ENCODE measurements around the gene RBPJL.

RBPJL gene, protein sequence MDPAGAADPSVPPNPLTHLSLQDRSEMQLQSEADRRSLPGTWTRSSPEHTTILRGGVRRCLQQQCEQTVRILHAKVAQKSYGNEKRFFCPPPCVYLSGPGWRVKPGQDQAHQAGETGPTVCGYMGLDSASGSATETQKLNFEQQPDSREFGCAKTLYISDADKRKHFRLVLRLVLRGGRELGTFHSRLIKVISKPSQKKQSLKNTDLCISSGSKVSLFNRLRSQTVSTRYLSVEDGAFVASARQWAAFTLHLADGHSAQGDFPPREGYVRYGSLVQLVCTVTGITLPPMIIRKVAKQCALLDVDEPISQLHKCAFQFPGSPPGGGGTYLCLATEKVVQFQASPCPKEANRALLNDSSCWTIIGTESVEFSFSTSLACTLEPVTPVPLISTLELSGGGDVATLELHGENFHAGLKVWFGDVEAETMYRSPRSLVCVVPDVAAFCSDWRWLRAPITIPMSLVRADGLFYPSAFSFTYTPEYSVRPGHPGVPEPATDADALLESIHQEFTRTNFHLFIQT

DNA sequence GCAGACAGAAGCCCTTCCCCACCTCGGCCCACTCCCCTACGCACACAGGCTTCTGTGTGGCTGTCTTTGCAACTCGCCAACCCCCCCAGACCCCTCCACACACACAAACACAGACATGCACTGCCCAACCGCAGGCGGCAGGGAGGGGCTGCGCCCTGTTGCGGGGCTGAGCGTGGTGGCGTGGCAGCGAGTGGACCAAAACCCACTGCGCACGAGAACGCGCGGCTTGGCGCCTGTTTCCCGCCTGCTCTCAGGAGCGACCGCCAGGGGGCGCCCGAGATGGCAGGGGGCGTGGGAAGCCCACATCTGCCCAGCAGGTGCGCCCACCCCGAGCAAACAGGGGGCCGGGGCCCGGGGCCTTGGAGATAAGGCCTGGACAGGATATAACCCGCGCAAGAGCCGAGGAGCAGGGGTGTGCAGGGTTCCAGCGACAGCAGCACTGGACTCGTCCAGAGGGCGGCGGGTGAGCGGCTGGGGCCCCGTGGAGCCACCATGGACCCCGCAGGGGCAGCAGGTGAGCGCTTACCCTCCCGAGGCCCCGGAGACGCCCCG, at the start of gene RBPJL:
RBPJL (plus strand) TSS at position 410 of the 552 bp plus-strand sequence; CDS start at position 493, 83 bp downstream.
- DNase-seq (ENCODE audit: low spot score) = peak; percentile 23

DNA sequence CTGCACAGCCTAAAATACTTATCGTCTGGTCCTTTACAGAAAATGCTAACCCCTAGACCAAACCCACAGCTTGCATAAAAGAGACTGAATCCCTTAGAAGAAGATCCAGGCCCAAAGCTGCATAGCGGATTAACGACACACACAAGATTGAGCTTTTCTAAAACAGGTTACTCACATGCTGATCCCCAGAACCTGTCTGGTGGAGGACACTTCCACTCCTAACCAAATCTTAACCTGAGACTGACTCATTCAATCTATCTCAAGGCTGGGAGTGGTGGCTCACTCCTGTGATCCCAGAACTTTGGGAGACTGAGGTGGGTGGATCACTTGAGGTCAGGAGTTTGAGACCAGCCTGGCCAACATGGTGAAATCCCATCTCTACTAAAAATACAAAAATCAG, 49.5 kb upstream of the RBPJL start:
- no peak for DNase-seq (ENCODE audit: low spot score)

DNA sequence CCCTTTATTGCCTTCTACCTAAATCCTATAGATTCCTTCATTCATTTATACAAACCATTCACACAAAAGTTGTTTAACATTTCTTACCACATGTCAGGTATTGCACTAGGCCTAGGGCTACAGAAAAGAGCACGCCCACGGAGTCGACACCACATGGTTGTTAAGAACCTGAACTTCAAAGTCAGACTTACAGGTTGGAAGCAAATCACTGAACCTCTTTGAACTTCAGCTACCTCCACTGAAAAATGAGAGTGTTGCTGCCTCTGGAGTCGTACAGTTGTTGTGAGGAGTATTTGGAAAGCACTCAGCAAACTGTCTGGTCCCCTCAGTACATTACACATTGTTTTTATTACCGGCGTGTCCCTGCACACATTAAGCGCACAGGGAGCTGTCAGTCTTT, 48.9 kb upstream of the RBPJL start:
- DNase-seq (ENCODE audit: low spot score) = no peak

DNA sequence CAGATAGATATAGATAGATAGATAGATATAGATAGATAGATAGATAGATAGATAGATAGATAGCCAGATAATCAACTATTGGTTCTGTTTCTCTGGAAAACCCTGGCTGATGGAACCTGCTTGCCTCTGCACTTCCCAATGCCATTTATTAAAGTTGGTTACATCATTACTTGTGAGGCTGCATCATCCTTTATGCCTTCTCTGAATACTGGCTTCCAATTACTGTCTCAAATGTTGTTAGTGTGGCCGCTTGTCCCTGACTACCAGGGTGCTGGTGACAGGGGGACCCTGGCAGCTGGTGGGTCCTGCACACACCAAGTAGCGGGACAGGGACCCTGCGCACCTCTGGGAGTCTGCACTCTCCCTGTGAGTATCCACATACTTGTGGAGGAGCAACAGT, 48.4 kb upstream of the RBPJL start:
- no peak for DNase-seq (ENCODE audit: low spot score)

DNA sequence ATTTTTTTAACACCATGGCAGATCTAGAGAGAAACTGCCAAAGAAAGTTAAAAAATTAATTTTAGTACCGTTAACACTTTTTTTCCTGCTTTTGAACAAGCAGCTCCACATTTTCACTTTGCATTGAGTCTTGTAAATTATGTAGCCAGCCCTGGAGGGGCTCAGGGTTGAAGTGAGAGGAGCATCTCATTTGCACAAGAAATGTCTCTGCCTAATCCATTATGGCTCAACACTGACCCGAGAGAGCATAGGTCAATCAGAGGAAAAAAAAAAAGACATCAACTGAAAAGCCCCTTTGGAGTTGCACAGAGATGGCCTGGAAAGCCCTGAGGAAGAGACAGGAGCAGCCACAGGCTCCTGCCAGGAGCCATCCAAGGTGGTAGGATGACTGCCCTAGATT, 48.0 kb upstream of the RBPJL start:
- no peak for DNase-seq (ENCODE audit: low spot score)

DNA sequence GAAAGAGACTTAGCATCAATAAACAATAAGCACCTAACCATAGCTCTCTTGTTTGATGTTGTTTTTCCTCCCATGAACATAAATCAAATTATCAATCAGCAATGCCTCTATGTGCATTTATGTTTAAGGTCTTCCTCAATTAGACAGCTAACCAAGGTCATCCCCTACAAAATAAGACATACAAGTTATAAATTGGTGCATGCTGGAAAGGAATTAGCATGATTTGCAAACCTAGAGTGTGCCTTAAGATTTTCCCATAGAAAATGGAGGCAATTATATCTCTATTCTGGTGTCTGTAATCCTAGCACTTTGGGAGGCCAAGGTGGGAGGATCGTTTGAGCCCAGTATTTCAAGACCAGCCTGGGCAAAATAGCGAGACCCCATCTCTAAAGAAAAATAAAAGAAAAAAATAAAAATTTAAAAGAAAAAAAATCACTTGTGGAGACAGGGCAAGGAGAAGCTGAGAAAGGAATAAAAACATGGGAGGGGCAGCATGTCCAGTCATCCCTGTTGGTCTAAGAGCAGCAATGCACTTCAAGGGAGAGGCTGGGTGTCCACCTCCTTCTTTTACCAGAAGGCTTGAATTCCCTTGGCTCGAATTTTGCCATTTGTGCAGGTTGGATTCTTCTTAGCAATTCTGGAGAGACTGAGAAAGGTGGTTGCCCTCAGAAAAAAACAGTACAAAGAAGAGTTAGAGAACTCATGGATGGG, 42.9 kb upstream of the RBPJL start:
- no peak for DNase-seq (ENCODE audit: low spot score)

DNA sequence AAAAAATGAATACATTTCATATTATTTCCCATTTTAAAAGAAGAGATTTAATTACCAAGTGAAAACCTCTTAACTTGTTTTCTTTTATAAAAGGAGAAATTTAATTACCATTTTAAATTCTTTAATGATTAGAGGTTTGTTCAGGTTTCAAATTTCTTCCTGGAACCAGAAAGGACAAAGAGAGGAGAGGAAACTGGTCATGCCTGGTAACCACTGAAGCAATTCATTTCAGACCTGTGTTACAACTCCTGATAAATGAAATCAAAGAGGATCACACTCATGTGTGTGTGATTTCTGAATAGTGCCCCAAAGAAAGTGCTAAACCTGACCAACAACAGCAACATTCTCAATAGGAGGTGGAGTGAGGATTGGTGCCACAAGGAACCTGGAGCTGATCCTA, 39.7 kb upstream of the RBPJL start:
- DNase-seq (ENCODE audit: low spot score) = no peak

DNA sequence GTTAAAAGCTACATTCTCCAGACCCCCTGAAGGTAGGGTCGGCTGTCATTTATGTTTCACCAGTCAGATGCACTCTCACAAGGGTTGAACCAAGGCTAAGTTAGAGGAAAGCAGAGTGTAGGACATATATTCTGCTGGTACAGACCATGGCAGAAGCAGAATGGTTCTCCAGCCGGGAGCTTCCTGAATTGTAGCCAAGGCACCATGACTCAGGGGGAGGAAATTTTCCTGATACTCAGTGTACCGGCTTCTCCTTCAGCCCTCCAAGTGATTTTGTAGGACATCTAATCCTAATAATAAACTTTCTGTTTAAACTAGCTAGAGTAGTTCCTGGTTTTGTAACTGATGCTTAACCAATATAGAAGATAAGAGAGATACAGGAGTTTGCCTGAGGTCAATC, 38.1 kb upstream of the RBPJL start:
- DNase-seq (ENCODE audit: low spot score) = no peak

DNA sequence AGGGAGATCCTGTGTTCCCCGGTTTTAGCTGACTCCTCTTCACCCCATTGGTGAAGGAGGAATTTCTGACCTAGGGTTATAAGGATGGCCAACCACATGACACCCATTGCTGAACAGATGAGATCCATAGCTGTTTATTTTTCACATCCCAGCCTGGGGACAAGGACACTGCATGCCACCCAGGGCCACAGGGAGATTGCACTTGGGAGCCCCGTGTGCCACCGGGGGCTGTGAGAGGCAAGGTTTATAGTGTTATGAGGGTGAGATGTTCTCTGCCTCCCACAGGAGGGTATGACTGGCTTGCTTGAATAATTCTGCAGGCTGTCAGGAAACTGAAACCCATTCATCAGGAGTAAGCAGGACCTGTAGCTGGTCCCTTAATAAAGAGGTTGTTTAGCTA, 37.6 kb upstream of the RBPJL start:
- no peak for DNase-seq (ENCODE audit: low spot score)

DNA sequence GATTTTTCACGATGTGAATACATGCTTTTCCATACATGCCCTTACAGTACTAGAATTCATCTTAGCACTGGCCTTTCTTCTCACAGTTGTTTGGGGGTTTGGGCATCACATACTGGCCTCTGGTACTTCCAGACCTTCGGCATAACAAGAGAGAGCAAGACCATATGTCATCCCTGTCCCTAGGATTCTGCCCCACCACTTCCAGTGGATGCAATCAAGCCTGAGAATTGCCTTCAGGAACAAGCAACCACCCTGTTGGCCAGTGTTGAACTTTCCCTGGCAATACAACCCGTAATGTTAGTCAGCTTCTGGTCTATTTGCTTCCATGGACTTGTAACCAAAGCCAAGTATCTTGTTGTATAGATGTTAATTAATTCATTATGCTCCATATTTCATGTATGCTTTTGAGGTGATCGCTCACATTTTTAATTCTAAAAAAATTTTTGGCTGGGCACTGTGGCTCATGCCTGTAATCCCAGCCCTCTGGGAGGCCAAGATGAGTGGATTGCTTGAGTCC, 36.8 kb upstream of the RBPJL start:
- DNase-seq (ENCODE audit: low spot score) = no peak

DNA sequence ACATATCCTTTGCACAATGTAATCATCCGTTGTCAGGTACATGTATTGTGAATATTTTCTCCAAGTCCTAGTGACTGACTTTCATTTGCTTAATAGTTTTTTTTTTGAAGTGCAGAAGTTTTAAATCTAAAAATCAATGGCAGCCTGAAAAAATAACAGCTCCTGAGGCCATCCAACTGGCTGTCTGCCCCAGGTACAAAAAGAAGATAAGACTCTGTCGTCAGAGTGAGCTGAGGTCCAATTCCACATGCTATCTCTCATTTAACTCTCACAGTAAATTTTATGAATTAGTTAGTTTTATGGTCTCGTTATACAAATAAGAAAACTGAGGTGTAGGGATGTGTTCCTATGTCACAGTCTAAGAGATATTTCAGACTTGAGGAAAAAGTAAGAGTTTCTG, 31.3 kb upstream of the RBPJL start:
- no peak for DNase-seq (ENCODE audit: low spot score)

DNA sequence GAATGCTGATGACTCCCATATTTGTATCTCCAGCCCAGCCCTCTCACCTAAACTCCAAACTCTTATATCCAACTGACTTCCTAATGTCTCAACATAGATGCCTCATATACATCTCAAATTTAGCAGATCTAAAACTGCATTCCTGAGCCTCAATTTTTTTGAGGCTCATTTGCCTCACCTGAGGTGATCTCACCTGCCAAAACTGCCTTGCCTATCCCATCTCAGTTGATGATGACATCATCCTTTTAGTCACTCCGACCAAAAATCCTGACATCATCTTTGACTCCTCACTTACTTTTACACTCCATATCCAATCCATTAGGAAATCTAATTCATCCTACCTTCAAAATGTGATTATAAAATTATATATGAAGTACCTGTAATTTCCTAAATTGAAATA, 26.6 kb upstream of the RBPJL start:
- DNase-seq (ENCODE audit: low spot score) = no peak

DNA sequence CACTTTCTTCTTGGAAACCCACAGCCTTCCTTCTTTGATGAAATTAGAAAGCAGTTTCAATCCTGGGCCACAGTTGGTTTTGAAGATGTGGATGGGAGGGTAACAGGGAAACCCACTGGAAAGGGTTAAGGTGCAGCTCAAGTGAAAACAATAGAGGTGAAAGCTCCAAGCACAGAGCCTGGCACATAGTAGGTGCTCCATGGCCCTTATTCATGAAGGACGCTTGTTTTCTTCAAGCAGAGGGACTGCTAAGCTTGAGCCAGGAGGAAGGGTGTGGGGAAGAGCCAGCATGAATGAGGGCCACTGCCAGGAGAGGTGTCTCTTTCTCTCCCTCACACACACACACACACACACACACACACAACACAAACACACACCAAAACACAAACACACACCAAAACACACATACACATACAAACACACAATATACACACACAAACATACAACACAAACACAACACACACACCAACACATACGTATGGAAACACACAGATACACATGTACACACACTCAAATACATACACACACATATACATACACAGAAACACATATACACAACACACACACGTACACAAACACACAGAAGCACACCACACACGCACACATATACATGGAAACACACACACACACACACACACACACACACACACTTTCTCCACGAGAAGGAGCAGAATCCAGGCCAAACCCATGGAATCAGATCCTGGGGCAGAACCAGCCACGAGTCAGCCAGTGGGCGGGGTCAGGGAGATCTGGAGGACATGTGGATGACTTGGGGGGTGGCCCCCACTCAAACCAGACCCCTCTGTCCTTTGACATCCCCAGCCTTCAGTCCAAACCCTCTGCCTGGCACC, 23.7 kb upstream of the RBPJL start:
- DNase-seq (ENCODE audit: low spot score) = no peak

DNA sequence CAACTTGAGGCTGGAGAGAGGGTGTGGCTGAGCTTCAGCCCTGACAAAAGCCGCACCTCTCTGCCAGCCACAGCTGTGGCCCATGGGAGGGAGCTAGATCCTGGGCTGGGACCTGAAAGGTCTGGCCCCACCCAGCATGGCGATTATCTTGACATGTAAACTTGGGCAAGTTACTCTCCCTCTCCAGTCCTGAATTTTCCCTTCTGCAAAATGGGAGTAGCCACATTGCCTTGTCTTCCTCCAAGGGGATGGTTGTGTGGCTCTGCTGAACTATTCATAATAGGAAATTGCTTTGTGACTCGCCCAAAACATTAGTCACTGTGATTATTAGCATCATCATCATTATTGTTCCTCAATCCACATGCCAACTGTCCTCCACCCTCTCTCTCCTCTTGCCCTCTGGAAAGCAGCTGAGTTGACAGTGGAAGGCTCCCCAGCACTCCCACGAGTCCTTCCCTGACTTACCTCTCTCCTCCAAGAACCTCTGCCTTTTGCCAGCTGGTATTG, 23.0 kb upstream of the RBPJL start:
- no peak for DNase-seq (ENCODE audit: low spot score)

DNA sequence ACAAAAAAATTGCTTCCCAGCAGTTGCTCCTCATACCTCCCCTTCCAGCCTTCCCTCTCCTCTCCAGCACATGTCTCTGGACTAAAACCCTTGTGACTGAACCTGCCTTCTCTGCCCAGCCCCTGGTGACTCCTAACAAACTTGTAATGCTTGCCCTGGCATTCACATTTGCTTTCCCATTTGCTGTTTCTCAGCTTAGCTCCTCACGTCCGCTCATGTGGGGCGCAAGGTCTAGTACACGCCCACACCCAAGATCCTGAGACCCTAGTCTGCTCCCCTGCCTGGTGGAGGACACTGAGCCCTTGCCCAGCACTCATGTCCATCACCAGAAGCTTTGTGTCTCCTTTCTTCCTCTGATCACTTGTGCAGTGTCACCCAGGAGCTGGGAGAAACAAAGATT, 18.3 kb upstream of the RBPJL start:
- DNase-seq (ENCODE audit: low spot score) = no peak

DNA sequence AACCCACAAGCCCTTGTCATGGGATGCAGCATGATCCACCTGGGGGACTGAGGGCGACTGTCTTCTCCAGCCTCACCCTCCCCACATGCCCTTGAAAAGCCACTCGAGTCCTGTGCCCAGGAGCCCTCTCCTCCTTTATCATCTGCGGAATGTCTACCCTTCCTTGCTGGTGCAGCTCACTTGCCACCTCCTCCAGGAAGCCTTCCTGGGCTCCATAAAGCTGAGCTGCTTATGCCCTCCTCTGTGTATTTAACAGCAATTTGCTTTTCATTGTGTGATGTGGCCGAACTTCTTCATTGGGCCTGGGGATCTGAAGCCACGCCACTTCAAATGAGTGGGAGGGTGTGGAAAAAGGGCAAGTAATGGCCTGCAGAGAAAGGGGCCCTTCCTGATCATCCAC, 17.8 kb upstream of the RBPJL start:
- no peak for DNase-seq (ENCODE audit: low spot score)

DNA sequence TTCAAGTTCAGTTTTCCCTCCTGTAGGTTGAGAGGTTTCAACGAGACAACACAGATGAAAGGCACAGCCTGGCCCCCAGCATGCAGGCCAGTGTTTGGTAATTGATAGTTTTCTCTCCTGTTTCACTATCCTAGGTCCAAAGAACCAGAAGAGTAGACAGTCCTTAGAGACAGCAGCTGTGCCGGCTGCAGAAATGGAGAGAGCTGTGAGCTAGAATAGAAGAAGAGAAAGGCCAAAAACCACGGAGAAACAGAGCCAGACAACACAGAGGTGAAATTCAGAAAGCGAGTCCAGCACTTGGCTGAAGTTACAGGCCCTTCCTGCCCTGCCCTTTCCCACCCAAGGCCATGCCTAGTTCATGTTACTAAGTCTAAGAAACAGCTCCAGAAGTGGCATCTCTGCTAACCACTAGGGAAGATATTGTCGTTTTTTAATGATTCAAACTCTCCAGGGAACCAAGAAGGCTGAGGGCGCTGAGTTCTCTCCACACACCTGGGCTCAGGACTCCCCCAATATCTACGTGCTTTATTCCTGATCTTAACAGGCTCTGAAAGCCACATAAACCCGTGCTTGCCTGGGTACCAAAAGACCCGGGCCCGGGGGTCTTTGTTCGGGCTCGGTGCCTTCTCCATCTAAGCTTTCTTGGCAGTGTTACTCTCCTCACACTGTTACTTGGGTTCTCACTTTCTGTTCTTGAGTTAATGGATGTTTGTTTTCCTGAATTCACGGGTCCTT, 16.5 kb upstream of the RBPJL start:
- no peak for DNase-seq (ENCODE audit: low spot score)

DNA sequence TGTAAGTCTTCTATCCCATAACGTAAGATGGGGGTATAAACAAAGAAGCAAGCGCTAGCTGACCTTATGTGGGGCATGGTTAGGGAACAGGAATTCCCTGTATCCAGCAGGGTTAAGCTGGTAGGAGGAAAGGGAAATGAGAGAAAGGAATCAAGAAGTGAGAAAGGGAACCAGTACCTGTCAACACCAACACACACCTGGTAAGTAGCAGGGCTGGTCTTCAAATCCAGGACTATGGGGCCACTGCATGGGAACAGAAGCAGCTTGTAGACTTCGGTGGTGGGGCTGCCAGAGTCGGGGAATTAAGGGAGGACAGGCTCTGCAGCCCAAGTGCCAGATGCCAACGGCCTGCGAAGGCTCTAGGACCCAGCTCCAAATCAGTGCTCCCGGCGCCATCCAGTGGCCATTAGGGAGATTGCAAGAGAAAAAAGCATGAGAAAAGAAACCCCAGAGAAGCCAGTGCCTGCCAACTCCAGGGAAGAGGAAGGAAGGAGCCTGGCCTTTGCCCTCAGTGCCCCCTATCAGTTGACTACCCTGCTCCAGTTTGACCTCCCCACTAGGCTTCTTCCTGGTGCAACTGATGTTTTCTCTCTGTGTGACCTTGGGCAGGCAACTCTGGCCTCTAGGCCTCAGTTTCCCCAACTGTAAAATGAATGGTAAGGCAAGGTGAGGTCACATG, 15.8 kb upstream of the RBPJL start:
- peak; percentile 75 for DNase-seq (ENCODE audit: low spot score)

DNA sequence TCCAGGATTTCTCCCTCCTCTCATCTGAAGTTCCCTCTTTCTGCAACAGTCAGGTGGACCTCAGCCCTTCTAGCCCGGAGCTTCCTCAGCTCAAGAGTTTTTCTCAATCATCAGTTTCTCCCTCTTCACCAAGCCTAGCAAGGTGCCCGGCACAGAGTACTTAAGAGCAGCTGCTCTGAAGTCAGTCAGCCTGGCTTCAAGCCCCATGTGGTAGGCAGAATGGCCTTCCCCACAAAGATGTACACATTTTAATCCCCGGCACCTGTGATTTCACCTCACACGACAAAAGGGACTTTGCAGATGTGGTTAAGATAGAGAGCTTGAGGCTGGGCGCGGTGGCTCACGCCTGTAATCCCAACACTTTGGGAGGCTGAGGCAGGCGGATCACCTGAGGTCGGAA, 15.1 kb upstream of the RBPJL start:
- DNase-seq (ENCODE audit: low spot score) = no peak

DNA sequence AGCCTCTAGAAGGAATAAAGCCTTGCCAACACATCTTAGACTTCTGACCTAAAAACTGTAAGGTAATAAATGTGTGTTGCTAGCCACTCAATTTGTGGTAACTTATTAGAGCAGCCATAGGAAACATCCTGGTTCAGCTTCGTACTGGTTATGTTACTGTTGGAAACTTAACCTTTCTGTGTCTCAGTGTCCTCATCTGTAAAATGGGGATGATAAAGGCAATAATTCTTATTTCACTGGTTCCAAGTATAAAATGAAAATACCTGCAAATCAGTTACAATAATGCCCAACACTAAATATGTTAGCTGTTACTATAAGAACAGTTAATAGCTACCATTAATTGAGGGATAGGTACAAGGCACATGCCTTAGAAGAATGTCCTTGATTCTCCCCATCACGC, 14.3 kb upstream of the RBPJL start:
- DNase-seq (ENCODE audit: low spot score) = no peak
